ENCODE results near the gene OSBP2.
"Not testable (repeated sequence)": the region's sequence is repeated elsewhere in the genome, so short reads cannot be mapped to it uniquely, and the experiment has no call there.

OSBP2 gene

DNA sequence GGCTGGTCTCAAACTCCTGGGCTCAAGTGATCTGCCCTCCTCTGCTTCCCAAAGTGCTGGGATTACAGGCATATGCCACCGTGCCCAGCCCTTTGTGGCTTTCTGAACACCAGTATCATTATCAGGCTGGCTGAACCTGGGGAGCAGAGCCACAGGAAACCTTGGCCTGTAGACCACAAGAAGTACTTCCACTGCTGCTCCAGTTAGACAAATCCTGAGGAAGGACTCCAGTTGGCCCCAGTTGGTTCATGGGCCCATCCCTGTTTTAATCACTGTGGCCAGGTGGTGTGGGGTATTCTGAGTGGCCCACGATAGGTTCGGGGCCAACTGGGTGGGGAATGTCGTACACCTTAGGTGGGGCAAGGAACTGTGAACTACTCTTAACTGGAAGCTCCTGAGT, 21.5 kb upstream of the OSBP2 start:
- no peak for DNase-seq (ENCODE audit: low read depth)
- no peak overlapping the region for H3K4me3 ChIP-seq (ENCODE audit: low read depth, low read length)
- TF ChIP-seq, protein P1, sequence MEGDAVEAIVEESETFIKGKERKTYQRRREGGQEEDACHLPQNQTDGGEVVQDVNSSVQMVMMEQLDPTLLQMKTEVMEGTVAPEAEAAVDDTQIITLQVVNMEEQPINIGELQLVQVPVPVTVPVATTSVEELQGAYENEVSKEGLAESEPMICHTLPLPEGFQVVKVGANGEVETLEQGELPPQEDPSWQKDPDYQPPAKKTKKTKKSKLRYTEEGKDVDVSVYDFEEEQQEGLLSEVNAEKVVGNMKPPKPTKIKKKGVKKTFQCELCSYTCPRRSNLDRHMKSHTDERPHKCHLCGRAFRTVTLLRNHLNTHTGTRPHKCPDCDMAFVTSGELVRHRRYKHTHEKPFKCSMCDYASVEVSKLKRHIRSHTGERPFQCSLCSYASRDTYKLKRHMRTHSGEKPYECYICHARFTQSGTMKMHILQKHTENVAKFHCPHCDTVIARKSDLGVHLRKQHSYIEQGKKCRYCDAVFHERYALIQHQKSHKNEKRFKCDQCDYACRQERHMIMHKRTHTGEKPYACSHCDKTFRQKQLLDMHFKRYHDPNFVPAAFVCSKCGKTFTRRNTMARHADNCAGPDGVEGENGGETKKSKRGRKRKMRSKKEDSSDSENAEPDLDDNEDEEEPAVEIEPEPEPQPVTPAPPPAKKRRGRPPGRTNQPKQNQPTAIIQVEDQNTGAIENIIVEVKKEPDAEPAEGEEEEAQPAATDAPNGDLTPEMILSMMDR (IDR thresholded peaks at IDR 0.05; ENCODE audit: low read depth, low read length, missing control alignments), result no peak
- in situ Hi-C loops (cut with HindIII; ENCODE audit: low sequenced_read_pairs), result no loop called here

DNA sequence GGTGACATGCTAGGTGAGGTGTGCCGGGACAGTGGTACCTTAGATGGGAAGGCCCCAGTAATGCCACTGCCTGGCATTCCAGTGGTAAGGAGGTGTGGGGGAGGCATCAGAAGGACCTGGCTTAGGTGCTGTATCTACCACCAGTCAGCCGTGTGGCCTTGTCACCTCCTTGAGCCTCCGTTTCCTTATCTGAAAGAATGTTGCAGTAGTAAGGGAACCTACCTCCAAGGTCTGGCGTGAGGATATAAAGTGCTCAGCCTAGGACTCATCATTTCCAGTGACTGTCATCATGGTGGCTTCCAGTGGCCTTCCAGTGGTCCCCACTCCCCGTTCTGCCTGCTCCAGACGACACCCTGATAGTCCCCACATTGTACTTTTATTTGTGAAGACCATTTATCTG, 20.2 kb upstream of the OSBP2 start:
- H3K4me3 ChIP-seq (ENCODE audit: low read depth, low read length), result no peak overlapping the region
- in situ Hi-C loops (cut with HindIII; ENCODE audit: low sequenced_read_pairs), result no loop called here
- no peak for DNase-seq (ENCODE audit: low read depth)
- TF ChIP-seq, protein P1 (IDR thresholded peaks at IDR 0.05; ENCODE audit: low read depth, low read length, missing control alignments), result no peak

DNA sequence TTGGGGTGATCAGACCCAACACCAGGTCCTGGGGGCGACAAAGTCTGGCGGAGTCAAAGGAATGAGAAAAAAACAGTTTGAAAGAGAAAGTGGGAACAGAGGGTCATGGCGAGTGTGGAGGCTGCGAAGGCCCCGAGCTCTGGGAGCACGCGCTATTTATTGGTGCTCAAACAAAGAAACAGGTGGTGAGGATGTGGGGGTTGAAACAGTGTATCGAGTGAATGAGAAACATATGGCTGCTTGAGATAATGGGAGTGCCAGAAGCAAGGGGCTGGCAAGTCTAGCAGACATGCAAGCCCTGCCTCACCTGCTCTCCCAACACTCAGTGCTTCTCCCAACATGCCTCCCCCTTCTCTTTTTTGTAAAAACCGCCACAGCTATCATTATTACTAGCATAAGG, 19.2 kb upstream of the OSBP2 start:
- TF ChIP-seq, protein P1 (IDR thresholded peaks at IDR 0.05; ENCODE audit: low read depth, low read length, missing control alignments), result no peak
- in situ Hi-C loops (cut with HindIII; ENCODE audit: low sequenced_read_pairs), result no loop called here
- no peak overlapping the region for H3K4me3 ChIP-seq (ENCODE audit: low read depth, low read length)
- no peak for DNase-seq (ENCODE audit: low read depth)

DNA sequence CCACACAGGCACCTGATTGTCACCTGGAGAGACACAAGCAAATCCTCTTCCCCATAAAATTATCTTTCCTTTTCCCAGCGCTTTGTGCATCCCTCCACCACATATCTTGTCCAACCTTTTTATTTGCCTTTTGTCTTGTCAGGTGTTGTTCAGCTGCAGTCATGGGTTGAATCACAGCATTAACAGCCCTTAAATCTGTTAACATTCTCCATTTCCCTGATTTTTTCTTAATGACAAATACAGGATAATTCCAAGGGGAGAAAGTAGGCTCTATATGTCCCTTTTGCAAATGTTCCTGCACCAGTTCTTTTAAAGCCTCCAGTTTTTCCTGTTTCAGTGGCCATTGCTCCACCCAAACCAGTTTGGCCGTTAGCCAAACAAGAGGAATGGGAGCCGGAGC, 18.1 kb upstream of the OSBP2 start:
- H3K4me3 ChIP-seq (ENCODE audit: low read depth, low read length); in situ Hi-C loops (cut with HindIII; ENCODE audit: low sequenced_read_pairs); DNase-seq (ENCODE audit: low read depth): not testable (repeated sequence)

DNA sequence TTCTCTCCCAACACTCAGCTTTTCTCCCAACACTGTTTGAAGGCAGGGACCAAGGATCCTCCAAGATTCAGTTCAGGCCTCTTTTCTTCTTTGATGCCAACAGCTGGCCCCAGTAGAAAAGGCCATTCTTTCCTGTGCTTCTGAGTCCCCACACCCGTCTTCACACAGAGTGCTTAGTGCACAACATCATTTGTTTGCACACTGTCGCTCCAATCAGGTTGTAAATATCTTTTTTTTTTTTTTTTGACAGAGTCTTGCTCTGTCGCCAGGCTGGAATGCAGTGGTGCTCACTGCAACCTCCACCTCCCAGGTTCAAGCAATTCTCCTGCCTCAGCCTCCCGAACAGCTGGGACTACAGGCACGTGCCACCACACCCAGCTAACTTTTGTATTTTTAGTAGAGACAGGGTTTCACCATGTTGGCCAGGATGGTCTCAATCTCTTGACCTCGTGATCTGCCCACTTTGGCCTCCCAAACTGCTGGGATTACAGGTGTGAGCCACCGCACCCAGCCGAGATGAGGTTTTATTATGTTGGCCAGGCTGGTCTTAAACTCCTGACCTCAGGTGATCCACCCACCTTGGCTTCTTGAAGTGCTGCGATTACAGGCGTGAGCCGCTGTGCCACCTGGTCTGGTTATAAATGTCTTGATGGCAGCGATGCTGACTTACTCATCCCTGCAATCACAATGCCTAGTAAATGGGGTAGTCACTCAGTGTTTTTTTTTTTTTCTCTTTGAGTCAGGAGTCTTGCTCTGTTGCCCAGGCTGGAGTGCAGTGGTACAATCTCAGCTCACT, 14.6 kb upstream of the OSBP2 start:
- DNase-seq (ENCODE audit: low read depth); in situ Hi-C loops (cut with HindIII; ENCODE audit: low sequenced_read_pairs): not testable (repeated sequence)

DNA sequence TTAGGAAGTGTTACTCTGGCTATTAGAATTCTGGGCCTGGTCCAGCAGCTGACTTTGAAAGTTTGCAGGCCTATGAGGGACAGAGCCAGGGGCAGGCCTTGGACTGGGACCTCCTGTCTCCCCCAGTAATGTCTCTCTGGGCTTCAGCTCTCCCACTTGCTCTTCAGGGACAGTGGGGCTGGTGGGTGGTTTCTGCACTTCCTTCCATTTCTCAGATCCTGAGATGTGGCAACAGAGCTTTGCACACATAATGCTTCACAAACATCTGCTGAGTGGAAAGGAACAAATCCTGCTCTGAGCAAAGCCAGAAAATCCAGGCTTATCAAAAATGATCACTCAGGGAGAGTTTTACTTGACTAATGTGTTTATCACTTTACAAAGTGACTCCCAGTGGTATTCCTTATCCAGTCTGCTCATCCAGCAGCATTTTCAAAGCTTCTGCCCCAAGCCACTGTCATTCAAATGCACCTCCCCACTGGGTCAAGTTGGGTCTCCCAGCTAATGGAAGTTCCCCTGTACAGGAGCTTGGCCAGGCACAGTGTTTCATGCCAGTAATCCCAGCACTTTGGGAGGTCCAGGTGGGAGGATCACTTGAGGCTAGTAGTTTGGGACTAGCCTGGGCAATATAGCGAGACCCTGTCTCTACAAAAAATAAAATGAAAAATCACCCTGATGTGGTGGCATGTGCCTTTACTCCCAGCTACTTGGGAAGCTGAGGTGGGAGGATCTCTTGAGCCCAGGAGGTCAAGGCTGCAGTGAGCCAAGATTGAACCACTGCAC, 13.5 kb upstream of the OSBP2 start:
- DNase-seq (ENCODE audit: low read depth), result no peak
- TF ChIP-seq, protein P1 (IDR thresholded peaks at IDR 0.05; ENCODE audit: low read depth, low read length, missing control alignments), result no peak
- H3K4me3 ChIP-seq (ENCODE audit: low read depth, low read length), result no peak overlapping the region
- in situ Hi-C loops (cut with HindIII; ENCODE audit: low sequenced_read_pairs), result no loop called here

More for the DNA sequence above, 14.6 kb upstream of the OSBP2 start:
- not testable (repeated sequence) for H3K4me3 ChIP-seq (ENCODE audit: low read depth, low read length)

DNA sequence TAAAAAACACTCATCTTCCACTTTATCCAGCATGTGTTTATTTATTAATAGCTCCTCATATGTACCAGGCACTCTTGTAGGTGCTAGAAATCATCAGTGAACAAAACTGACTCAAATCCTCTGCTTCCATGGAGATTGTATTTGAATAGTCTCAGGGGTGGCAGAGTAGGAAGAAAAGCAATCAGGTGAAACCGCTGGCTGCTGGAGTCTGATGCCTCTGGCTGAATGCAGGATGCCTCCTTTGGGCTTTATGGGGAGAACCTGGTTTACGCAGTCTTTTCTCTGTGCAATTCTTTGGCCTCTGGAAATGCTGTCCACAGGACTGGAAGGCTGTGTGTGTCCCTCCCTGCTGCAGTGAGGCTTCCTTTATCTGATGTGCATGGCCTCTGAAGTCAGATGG, 12.8 kb upstream of the OSBP2 start:
- in situ Hi-C loops (cut with HindIII; ENCODE audit: low sequenced_read_pairs), result no loop called here
- no peak overlapping the region for H3K4me3 ChIP-seq (ENCODE audit: low read depth, low read length)
- DNase-seq (ENCODE audit: low read depth), result no peak
- TF ChIP-seq, protein P1 (IDR thresholded peaks at IDR 0.05; ENCODE audit: low read depth, low read length, missing control alignments), result no peak

Measured in astrocyte of the cerebellum (primary cell).